Prostate gland (tissue), 2 donors: ENCODE measurements around the gene CTDSP1.

ENCODE experiments used
- CTCF ChIP-seq, 4 experiments: fragments of 200-600 bp in 2 of 4; fragments of 450-650 bp in 2 of 4; sonication (generic) in 2 of 4; IDR thresholded peaks; 1 replicate in 3 of 4; 2 replicates in 1 of 4; pipeline ENCODE4 v1.5.1; 2016 to 2019; ENCODE audit warnings: antibody characterized with exemption in 4 of 4, mild to moderate bottlenecking in 2 of 4, moderate library complexity in 2 of 4
- POLR2A ChIP-seq: fragments of 450-650 bp; IDR thresholded peaks from one replicate; pipeline ENCODE4 v1.6.1; 2016; ENCODE audit warnings: antibody characterized with exemption, mild to moderate bottlenecking
- POLR2AphosphoS5 ChIP-seq: sonication (generic); formaldehyde crosslinking; IDR thresholded peaks from one replicate; pipeline ENCODE4 v1.6.1; 2017; ENCODE audit warnings: antibody characterized with exemption

DNA sequence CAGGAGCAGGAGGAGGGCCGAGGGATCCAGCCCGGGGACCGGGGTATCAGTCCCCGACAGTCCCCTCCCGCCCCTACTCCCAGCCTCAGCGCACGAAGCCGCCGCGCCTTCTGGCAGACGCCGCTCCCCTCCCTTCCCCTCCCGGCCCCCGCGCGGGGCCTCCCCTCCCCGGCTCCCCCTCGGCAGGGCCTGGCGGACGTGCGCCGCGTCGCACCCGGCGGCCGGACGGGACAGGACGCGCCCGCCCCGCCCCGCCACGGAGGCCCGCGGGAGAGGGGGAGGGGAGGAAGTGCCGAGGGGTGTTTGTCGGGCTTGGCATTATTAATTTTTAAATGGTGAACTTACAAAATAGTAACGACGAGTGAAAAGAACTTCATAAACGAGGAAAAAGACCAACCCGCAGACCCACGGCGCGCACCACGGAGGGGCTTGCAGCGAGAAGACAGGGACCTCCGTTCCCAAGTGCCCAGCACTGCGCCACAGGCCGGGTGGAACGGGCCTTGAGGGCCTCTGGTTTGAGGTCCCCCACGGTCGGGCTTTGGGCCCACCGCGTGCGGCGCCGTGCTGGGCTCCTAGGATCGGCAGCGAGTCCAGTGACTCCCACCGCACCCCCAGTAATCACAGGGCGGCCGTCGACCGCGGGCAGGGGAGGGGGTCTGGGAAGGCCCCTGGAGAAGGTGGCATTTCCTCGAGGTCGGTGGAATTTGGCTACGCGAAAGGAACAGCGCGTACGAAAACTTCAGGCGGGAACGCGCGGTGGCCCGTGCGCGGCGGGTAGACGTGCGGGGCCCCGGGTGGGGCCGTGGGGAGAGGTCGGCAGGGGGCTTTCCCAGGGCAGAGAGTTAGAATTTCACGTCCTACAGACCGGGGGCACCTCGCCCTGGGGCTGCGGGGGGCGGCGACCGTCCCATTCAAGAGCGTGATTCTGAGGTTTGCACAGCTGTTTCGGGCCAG, 954 bp upstream of the CTDSP1 start:
- peak in 1 of 4 experiments; percentile 31 for TF ChIP-seq CTCF (IDR thresholded peaks at IDR 0.05)
- peak; percentile 21 for TF ChIP-seq POLR2A
- TF ChIP-seq POLR2AphosphoS5, result peak; percentile 13
